HG03175 (cell line): ENCODE data around the gene GARS1.

Experiments
- ATAC-seq: cut with Tn5 transposase; IDR thresholded peaks from one replicate; pipeline ENCODE4 v1.9.1; 2021; ENCODE audit warnings: mild to moderate bottlenecking, moderate library complexity; ENCODE audit not compliant: unreplicated experiment

GARS1 gene, protein sequence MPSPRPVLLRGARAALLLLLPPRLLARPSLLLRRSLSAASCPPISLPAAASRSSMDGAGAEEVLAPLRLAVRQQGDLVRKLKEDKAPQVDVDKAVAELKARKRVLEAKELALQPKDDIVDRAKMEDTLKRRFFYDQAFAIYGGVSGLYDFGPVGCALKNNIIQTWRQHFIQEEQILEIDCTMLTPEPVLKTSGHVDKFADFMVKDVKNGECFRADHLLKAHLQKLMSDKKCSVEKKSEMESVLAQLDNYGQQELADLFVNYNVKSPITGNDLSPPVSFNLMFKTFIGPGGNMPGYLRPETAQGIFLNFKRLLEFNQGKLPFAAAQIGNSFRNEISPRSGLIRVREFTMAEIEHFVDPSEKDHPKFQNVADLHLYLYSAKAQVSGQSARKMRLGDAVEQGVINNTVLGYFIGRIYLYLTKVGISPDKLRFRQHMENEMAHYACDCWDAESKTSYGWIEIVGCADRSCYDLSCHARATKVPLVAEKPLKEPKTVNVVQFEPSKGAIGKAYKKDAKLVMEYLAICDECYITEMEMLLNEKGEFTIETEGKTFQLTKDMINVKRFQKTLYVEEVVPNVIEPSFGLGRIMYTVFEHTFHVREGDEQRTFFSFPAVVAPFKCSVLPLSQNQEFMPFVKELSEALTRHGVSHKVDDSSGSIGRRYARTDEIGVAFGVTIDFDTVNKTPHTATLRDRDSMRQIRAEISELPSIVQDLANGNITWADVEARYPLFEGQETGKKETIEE

DNA sequence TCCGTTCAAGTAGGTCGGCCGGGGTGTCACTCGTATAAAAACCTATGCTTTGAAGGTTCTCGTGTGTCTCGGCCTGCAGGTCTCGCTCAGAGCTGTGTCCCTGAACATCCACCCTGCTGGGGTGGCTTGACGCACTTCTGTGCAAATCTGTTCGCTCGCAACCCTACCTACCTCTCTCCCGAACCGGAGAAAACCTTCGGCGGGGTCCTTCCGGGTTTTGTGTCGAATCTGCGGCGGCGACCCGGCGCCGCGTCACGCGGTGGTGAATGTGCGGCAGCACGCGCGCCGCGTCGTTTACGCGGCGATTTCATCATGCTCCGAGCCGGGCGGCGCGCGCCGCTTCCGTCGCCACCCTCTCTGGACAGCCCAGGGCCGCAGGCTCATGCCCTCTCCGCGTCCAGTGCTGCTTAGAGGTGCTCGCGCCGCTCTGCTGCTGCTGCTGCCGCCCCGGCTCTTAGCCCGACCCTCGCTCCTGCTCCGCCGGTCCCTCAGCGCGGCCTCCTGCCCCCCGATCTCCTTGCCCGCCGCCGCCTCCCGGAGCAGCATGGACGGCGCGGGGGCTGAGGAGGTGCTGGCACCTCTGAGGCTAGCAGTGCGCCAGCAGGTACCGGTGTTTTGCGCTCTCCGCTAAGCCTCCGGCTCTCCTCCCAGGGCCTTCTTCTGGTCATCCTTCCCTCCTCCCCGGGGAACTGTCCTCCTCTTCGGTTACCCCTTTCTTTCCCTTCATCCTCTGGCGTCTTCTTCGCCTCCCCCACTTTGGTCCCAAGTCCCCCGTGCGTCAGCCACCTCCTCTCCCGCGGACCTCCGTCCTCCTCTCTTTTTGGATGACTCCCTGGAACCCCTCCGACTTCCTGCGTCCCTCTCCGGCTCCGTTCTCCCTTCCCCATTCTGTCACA lies at the start of gene GARS1:
TSS of gene GARS1 (plus strand) at position 339 of the 896 bp plus-strand sequence. CDS start at position 383, 44 bp downstream.
- ATAC-seq = peak; percentile 89

DNA sequence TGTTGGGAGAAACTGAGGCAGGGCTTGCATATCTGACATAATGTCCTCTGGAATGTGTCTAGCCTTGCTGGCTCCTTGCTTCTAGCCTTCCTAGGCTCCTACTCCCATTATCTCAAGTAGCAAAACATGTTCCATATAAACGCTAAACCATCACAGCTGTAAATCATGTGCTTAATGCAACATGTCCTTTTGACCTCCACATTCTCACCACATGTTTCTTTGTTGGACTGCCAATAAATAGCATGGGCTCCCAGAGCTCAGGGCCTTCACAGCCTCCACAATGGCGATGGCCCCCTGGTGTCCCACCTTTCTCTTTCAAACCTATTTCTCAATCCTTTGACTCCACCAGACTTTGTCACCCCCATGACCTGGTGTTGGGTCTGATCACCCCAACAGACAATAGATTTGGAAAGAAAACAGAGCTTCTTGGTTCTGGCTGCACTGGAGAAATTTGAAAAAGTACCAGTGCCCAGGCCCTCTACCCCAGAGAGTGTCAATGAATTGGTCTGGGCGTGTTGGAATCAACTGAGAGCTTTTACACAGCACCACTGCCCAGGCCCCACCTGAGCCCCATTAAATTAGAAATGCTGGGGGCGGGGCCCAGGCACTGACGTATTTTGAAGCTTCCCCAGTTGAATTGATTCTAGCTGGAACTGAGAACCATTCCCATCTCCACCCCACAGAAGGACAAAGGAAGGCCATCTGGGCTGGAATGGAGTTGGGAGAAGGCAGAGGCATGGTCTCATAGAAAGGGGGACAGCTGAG lies 48.7 kb upstream of the GARS1 start:
- no peak for ATAC-seq

DNA sequence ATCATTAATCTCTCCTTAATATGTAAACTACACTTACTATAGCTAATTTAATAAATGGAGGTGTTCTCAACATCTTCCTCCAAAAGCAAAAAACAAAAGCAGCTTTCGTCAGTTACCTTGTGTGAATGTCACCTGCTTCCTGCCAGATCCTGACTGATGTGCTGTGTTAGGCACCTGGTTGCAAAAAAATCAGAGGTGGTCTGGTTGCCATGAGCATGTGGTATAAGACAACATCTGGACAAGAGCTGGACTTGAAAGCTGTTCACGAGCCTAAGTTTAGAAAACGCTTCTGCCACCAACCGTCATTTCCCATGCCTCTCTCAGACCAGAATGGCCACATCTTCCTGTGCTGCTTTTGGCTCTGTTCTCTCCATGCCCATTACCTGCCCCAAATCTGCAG lies 48.1 kb upstream of the GARS1 start:
- no peak for ATAC-seq

DNA sequence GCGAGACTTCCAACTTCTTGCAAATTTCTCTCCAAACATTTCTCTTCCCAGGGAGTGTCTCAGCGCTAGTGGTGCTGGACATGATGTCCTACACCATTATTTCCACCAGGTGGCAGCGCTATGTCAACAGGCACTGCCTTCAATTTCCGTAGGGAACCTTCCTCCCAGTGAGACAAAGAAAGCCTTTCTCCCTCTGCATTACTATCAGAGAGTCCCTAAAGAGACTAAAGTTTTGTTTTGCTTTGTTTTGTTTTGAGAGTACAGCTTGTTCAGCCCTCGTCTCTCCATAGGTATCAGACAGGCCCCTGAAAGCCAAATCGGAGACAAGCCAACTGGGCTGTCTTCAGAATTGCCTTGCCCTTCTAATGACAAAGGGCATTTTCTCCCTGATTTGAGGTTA lies 45.8 kb upstream of the GARS1 start:
- ATAC-seq = peak; percentile 69

- ATAC-seq = no peak
Measured at GRCh38 chr7:30549931-30550493, 44.7 kb upstream of the GARS1 start.

DNA sequence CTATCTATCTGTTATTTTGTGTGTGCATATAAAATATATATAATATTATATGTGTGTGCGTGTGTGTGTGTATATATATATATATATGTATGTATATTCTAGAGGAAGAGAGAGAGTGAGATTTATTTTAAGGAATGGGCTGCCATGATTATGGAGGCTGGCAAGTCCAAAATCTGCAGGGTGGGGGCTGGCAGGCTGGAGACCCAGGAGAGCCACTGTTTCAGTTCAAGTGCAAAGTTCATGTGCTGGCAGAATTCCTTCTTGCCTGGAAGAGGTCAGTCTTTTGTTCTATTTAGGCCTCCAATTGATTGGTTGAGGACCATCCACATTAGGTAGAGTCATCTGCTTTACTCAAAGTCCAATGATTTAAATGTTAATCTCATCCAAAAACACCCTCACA lies 42.3 kb upstream of the GARS1 start:
- ATAC-seq = no peak

- no peak for ATAC-seq
Measured at GRCh38 chr7:30553141-30553540, 41.5 kb upstream of the GARS1 start.

GRCh38 chr7:30553546-30553945 lies 41.1 kb upstream of the GARS1 start:
- no peak for ATAC-seq

DNA sequence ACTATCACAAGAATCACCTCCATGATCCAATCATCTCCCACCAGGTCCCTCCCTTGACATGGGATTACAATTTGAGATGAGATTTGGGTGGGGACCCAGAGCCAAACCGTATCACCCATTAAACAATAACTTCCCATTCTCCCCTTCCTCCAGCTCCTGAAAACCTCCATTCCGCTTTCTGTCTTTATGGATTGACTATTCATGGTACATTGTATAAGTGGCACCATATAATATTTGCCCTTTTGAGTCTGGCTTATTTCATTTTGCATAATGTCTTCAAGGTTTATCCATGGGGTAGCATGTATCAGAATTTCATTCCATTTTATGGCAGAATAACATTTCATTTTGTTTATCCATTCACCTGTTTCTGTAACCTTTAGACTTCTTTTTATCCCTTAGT lies 39.2 kb upstream of the GARS1 start:
- no peak for ATAC-seq

GRCh38 chr7:30556840-30557239 lies 37.8 kb upstream of the GARS1 start:
- ATAC-seq = no peak

GRCh38 chr7:30557245-30557644 lies 37.4 kb upstream of the GARS1 start:
- no peak for ATAC-seq

DNA sequence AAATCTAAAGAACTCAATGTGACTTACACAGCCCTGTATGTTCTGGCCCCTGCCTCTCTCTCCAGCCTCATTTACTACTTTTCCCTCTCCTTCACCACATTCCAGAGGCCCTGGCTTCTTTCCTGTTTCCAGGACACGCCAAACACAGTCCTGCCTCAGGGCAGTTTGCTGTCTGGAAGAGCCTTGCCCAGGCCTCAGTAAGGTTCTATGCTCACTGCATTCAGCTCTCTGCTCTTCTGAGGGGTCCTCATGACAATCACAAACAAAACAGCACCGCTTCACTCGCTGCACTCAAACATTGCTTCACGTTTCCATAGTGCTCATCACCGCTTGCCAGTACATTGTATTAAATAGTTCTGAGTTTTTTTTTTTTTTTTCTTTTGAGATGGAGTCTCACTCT lies 35.1 kb upstream of the GARS1 start:
- ATAC-seq = no peak

DNA sequence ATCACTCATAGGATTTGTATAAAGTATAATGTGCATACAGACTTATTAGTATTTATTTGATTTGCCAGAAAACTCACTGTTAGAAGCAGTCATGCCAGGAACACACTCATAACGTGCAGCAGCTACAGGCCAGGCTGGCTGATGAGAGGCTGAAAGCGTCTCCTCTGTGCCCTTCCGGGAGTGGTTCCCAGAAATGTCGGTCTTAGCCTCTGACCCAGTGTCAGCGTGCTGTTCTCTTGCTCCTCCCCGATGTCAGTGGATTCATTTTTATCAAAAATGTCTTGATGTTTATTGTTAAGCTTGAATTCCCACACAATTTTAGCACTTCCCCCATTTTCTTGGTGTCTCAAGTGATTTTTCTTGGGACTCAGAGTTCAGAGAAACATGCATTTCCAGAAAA lies 33.3 kb upstream of the GARS1 start:
- ATAC-seq = no peak

GRCh38 chr7:30562498-30562897 lies 32.2 kb upstream of the GARS1 start:
- ATAC-seq = no peak

DNA sequence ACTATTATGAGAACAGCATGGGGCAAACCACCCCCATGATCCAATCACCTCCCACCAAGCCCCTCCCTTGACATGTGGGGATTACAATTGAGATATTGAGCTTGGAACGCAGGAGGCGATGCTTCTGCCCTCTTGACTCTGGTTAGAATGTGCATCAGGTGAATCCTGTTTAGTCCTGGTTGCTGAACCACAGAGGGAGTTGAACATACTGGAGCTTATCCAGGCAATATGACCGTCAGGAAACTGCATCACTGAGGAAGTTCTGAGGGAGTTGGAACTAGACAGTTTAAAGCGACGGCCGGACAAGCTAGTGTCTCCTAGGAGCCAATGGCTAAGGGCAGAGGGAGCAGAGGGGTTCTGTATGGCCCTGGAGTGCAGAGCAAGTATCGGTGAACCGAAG lies 31.8 kb upstream of the GARS1 start:
- no peak for ATAC-seq

DNA sequence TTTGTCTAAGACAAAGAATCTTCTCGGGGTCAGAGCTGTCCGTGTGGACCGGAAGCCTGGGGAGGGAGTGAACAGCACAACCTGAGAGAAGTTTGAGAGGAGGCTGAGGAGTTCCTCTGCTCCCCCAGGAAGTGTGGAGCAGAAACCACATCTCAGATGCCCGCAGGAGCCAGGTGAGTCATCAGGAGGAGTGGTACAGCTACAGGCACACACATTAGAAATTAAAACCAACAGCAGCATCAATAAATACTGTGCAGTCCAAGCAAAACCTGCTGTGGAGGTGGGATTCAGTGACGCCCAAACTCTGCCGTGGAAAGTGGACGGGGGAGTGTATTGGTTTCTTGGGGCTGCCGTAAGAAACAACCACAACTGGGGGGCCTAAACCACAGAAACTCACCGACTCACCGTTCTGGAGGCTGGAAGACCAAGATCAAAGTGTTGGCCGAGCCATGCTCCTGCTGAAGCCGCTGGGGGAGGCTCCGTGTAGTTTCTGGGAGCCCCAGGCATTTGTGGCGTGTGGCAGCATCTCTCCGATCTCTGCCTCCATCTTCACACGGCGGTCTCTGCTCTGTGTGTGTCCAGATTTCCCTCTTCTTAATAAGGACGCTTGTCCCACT lies 31.2 kb upstream of the GARS1 start:
- ATAC-seq = no peak

DNA sequence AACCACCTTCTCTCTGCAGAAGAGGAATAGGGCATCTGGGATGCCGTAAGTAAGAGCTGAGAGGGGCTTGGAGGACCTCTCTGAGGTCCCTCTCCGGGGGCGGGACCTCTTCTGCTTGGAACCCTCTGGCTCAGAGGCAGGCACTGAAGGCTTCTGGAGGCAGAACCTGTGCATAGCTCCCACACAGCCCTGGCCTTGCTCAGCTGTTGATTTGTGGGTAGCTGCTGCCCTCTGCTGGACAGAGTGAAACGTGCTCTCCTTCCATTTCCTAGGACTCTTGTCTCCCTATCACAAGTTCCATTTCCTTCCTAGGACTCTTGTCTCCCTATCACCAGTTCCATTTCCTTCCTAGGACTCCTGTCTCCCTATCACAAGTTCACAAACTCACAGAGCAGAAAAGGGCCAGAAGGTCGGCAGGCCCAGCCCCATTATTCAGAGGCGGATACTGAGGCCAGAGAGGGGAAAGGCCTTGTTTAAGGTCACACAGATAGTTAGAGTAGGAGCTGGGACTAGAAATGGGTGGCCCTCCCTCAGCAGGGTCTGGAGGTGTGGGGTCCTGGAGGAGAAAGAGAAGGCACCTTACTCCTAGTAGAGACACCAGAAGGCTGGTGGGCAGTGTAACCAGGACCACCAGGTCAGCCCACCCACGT lies 30.3 kb upstream of the GARS1 start:
- ATAC-seq = peak; percentile 92

DNA sequence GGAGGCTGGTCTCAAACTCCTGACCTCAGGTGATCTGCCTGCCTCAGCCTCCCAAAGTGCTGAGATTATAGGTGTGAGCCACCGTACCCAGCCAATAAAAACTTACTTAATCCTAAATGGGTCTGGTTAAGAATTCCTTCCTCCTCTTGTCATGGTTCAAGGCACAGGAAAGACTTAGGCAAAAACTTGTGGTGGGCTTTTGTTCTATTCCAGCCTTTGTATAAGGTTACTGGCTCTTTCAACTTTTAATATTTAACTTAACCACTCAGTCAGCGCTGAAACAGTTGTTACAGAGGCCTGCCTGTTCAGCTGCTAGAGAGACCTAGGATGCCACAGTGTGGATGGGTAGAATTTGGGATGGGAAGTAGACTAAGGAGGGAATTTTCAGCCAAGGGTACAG lies 28.1 kb upstream of the GARS1 start:
- no peak for ATAC-seq

GRCh38 chr7:30567081-30567480 lies 27.6 kb upstream of the GARS1 start:
- ATAC-seq = no peak
